GM19043 (cell line): ENCODE results near the gene LILRB5.
"Not testable (repeated sequence)": the region's sequence is repeated elsewhere in the genome, so short reads cannot be mapped to it uniquely, and the experiment has no call there.

ENCODE experiments used
- ATAC-seq: cut with Tn5 transposase; IDR thresholded peaks from one replicate; pipeline ENCODE4 v1.9.1; 2021; ENCODE audit warnings: low read depth; ENCODE audit not compliant: unreplicated experiment

Gene LILRB5

GRCh38 chr19:54217517-54218247 lies 39.4 kb downstream of the LILRB5 start:
- not testable (repeated sequence) for ATAC-seq

- no peak for ATAC-seq
Observed at GRCh38 chr19:54216869-54217268, 40.2 kb downstream of the LILRB5 start.

DNA sequence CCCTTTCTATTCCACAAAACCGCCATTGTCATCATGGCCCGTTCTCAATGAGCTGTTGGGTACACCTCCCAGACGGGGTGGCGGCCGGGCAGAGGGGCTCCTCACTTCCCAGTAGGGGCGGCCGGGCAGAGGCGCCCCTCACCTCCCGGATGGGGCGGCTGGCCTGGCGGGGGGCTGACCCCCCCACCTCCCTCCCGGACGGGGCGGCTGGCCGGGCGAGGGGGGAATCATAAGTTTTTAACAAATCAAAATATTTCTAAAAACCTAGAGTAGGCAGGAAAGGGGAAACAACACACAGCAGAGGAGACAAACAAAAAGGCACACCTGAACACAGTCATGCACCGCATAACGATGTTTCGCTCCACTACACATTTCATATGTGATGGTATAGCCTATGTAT lies 42.3 kb downstream of the LILRB5 start:
- ATAC-seq: not testable (repeated sequence)

DNA sequence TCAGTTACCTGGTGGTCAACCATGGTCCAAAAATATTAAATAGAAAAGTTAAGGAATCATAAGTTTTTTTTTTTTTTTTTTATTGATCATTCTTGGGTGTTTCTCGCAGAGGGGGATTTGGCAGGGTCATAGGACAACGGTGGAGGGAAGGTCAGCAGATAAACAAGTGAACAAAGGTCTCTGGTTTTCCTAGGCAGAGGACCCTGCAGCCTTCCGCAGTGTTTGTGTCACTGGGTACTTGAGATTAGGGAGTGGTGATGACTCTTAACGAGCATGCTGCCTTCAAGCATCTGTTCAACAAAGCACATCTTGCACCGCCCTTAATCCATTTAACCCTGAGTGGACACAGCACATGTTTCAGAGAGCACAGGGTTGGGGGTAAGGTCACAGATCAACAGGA lies 42.9 kb downstream of the LILRB5 start:
- ATAC-seq: not testable (repeated sequence)

DNA sequence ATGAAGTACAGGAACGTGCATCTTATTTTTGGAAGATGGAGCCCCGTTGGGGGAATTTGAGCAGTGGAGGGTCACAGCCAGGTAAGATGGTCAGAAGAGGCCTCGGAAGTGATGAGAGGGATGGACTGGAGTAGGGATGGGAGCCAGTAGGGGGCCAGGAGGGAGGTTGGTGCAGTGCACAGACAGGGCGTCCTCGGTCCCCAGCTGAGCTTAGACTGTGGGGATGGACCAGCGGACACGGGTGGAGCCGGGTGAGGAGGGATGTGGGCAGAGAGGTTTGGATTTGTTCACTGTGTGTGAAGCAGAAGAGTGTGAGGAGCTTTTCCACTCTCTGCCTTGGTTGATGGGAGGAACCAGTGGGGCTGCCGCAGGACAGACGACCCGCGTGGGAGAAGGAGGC lies 45.8 kb downstream of the LILRB5 start:
- ATAC-seq: no peak

DNA sequence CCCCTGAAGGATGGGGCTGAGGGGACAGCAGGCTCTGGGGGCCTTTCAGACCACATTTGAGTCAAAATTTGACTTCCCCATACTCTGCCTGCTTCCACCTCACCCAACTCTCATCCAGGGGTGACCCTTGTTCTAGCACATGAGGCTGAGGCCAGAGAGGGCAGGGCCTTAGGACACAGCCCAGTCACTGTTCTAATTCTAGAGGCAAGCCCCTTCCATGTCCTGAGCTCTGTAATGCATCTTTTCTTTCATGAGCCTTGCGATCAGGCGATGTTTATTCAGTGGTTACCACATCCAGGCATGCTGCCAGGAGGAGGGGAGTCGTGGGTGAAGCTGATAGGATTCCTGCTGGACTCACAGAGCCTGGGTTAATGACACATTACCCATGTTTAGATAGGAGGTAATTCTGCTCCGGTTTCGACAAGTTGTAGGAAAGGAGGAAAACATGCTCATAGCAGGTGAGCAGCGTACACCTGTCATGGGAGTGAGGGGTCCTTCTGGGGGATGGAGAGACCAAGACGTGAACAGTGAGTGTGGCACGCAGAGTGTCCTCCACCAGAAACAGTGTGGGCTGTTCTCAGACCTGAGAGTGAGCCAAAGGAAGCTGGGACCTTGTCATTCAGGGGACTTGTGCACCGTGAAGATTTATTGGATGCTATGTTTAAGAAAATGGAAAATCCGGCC lies 47.1 kb downstream of the LILRB5 start:
- no peak for ATAC-seq

DNA sequence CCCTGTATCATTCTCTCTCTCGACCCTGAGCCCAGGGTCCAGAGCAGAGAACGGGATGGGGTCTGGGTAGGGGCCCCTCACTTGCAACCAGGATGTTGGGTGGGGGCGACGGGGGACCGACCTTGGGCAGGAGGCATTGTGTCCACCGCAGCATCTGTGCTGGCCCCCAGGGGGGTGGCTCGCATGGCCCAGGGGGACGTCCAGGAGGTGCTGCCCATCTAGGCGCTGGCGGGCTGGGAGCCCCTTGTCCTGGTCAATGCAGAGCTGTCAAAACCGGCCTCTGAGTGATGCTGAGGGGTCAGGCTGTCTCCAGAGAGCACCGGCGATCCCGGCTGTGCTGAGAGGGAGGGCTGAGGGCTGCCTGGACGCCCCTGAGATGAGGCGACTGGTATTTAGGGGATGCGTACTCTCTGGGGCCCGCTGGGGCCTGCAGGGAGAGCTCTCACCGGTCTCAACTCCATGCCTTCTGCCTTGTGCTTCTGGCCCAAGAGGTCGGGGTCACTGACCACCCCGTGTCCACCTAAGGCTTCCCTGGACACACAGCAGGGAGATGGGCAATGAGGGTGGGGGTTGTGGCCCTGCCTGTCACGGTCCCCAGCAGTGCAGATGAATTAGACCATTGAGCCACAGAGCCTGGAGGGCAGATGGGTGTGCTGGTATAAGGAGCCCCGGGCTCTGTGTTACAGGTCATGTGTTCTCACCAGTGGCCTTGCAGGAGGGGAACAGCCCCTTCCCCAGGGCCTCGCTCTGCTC lies 47.8 kb downstream of the LILRB5 start:
- ATAC-seq: no peak

DNA sequence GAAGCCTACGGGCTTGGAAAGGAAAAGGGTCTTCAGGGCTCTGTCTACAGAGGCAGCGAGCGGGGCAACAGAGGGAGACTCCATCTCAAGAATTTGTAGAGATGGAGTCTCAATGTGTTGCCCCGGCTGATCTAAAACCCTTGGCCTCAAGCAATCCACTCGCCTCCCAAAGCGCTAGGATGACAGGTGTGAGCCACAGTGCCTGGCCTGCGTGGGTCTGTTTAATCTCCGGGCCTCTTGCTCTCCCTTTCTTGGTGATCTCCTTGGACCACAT lies 48.4 kb downstream of the LILRB5 start:
- ATAC-seq: no peak

GRCh38 chr19:54207983-54208783 lies 48.9 kb downstream of the LILRB5 start:
- ATAC-seq: peak; percentile 39

- ATAC-seq: no peak
Observed at GRCh38 chr19:54207676-54207982, 49.4 kb downstream of the LILRB5 start.

DNA sequence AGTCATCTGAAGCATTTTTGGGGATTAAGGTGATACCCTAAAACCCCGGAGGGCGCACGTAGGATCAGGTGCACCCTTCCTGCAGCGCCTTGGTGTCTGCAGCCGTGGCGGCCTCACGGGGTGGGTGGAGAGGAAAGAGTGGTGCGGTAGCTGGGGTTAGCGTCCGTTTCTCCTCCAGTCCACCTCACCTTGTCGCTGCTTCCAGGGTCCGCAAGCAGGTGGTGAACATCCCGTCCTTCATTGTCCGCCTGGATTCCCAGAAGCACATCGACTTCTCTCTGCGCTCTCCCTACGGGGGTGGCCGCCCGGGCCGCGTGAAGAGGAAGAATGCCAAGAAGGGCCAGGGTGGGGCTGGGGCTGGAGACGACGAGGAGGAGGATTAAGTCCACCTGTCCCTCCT lies 49.9 kb downstream of the LILRB5 start:
- not testable (repeated sequence) for ATAC-seq

- no peak for ATAC-seq
Observed at GRCh38 chr19:54206831-54207177, 50.3 kb downstream of the LILRB5 start.

- no peak for ATAC-seq
Observed at GRCh38 chr19:54206030-54206830, 50.8 kb downstream of the LILRB5 start.

GRCh38 chr19:54204767-54205468 lies 52.2 kb downstream of the LILRB5 start:
- ATAC-seq: no peak

DNA sequence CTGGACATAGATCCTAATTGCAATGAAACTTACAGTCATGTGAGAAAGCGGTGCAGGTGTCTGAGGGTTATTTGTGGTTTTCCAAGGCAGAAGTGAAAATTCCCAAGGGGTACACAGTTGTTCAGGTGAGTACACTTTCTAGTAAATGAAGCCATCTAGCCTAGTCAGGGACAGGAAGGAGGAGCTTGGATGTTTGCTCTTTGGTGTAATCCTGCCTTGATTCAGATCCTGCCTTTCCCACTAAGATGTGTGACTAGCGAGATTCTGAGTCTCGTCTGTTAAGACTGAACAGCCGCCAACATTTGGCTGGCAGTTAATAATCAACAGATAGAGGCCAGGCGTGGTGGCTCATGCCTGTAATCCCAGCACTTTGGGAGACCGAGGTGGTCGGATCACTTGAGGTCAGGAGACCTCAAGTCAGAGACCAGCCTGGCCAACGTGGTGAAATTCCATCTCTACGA lies 53.9 kb downstream of the LILRB5 start:
- ATAC-seq: no peak

DNA sequence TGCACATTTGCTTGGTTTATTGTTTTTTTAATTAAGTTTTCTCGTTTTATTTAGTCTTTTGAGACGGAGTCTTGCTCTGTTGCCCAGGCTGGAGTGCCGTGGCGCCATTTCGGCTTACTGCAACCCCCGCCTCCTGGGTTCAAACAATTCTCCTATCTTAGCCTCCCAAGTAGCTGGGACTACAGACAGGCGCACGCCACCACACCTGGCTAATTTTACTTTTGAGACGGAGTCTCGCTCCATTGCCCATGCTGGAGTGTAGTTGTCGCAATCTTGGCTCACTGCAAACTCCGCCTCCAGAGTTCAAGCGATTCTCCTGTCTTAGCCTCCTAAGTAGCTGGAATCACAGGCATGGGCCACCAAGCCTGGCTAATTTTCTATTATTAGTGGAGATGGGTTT lies 55.1 kb downstream of the LILRB5 start:
- no peak for ATAC-seq

DNA sequence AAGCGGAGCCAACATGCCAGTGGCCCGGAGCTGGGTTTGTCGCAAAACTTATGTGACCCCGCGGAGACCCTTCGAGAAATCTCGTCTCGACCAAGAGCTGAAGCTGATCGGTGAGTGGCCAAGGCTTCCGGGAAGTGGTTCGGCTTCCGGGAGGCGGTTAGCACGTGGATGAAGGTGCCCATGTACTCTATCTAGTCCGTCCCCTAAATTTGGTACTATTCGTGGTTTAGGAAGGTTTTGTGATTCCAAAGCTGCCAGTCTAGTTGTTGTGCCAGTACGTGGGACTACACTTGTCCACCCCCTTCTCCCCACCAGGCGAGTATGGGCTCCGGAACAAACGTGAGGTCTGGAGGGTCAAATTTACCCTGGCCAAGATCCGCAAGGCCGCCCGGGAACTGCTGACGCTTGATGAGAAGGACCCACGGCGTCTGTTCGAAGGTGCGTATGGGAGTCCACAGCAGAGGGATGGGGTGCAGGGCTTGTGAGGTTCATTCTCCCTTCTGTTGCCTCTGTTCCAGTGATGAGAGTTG lies 55.8 kb downstream of the LILRB5 start:
- ATAC-seq: peak; percentile 9
